ENCODE data around the gene TMEM145. TPM values are rescaled to one million over a fixed set of nuclear protein-coding genes. Genes with fewer than 3 reads are reported as not detected.

The TMEM145 gene
- total and polyA plus RNA-seq, 7 donors = 0.21 to 2.5 (median 0.54) TPM; not detected in 1

- Histone ChIP-seq H3K36me3 (ENCODE audit: insufficient read depth in 1 of 2, low read depth in 1 of 2) (peaks cover 4 to 17% of the 10 kb centered on the region in 2 donors), H3K4me3 (peak overlapping the region; percentile 66), H3K27me3 (ENCODE audit: insufficient read depth in 3 of 3, low read length in 2 of 3) (no peaks in the 10 kb centered on the region), H3K27ac (peak overlapping the region; percentile 91), H3K9me3 (no peaks in the 10 kb centered on the region), H3K4me1 (peaks cover 56% of the 10 kb centered on the region)
- intact Hi-C loops (cut with DNase I) = no loop called here
- WGBS, 3 donors = 3 to 5% (median 3%) methylated on average over 31 to 62 of the region's 74 CpGs
- TF ChIP-seq CTCF (IDR thresholded peaks at IDR 0.05) = no peak
- ATAC-seq = peak; percentile 76 to 80 (median 79)
- DNase-seq = peak; percentile 97 to 98
Observed at GRCh38 chr19:42283188-42284065, 29.7 kb upstream of the TMEM145 start.

GRCh38 chr19:42284066-42284501, 29.0 kb upstream of the TMEM145 start:
- WGBS, 3 donors = 0 to 5% (median 1%) methylated on average over 4 to 72 of the region's 76 CpGs
- intact Hi-C loops (cut with DNase I) = no loop called here
- Histone ChIP-seq H3K9me3 (no peaks in the 10 kb centered on the region), H3K27me3 (ENCODE audit: insufficient read depth in 3 of 3, low read length in 2 of 3) (no peaks in the 10 kb centered on the region), H3K27ac (peak overlapping the region; percentile 91), H3K4me1 (peaks cover 50% of the 10 kb centered on the region), H3K36me3 (ENCODE audit: insufficient read depth in 1 of 2, low read depth in 1 of 2) (peaks cover 4 to 24% of the 10 kb centered on the region in 2 donors), H3K4me3 (peak overlapping the region; percentile 66)
- peak; percentile 46 to 57 (median 50) for ATAC-seq
- no peak for TF ChIP-seq CTCF (IDR thresholded peaks at IDR 0.05)
- DNase-seq = peak; percentile 86 to 93

- Histone ChIP-seq H3K4me1 (peaks cover 44% of the 10 kb centered on the region), H3K27ac (peak overlapping the region; percentile 52), H3K36me3 (ENCODE audit: insufficient read depth in 1 of 2, low read depth in 1 of 2) (peaks cover 4 to 31% of the 10 kb centered on the region in 2 donors), H3K27me3 (ENCODE audit: insufficient read depth in 3 of 3, low read length in 2 of 3) (no peaks in the 10 kb centered on the region), H3K4me3 (peak overlapping the region; percentile 68), H3K9me3 (no peaks in the 10 kb centered on the region)
- peak in 1 of 2 donors; percentile 62 for DNase-seq
- ATAC-seq = no peak
- WGBS, 3 donors = 4 to 11% (median 4%) methylated on average over 27 to 41 of the region's 41 CpGs
- intact Hi-C loops (cut with DNase I) = no loop called here
- TF ChIP-seq CTCF (IDR thresholded peaks at IDR 0.05) = no peak
Observed at GRCh38 chr19:42284591-42285341, 28.3 kb upstream of the TMEM145 start.

DNA sequence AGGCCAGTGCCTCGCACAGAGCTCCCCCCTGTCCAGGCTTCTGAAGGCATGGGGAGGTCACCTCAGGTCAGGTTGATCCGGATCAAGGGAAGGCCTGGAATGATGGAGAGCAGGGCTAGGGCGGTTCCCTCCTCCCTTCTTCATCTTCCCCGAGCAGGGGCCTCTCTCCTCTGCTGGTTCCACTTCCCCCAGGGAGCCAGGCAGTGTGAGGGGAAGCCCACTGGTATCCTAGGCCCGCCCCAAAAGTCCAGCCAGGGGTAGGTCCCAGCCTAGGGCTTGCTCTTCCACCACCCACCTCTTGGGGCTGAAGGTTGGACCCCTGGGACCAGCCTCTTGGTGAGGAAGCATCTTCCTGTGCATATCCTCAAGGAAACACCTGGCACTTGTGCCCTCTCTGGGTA, 27.6 kb upstream of the TMEM145 start:
- Histone ChIP-seq H3K36me3 (ENCODE audit: insufficient read depth in 1 of 2, low read depth in 1 of 2) (peaks cover 7 to 39% of the 10 kb centered on the region in 2 donors), H3K4me3 (peak overlapping the region; percentile 68), H3K9me3 (no peaks in the 10 kb centered on the region), H3K27me3 (ENCODE audit: insufficient read depth in 3 of 3, low read length in 2 of 3) (no peaks in the 10 kb centered on the region), H3K4me1 (peaks cover 44% of the 10 kb centered on the region), H3K27ac (peak overlapping the region; percentile 23)
- ATAC-seq = no peak
- TF ChIP-seq CTCF (IDR thresholded peaks at IDR 0.05) = no peak
- intact Hi-C loops (cut with DNase I) = no loop called here
- 24 to 27% (median 26%) methylated on average over 3 to 5 of the region's 5 CpGs for WGBS, 3 donors
- no peak for DNase-seq
